Omental fat pad (tissue), 4 donors: ENCODE results near the gene GOLGA8S. TPM values are rescaled to one million over a fixed set of nuclear protein-coding genes. Genes with fewer than 3 reads are reported as not detected.
"Not testable (repeated sequence)": the region's sequence is repeated elsewhere in the genome, so short reads cannot be mapped to it uniquely, and the experiment has no call there.

ENCODE experiments used
- ATAC-seq: fragments of 150-250 bp; one replicate; pipeline ENCODE4 v1.9.1; 2016; ENCODE audit warnings: mild to moderate bottlenecking, moderate library complexity; ENCODE audit not compliant: low FRiP score
- DNase-seq: peaks from one replicate; pipeline ENCODE4 v3.0.0-alpha.2; 2019; ENCODE audit warnings: low spot score
- CTCF ChIP-seq, 3 donors: fragments of 450-650 bp; IDR thresholded peaks; one replicate each; pipeline ENCODE4 v1.5.1; 2016 to 2017; ENCODE audit warnings: antibody characterized with exemption in 3 of 3, mild to moderate bottlenecking in 3 of 3, moderate library complexity in 2 of 3
- total RNA-seq, 4 donors: library from RNA; depleted of rRNA; stranded (reverse); fragments of >200 nt; gene quantifications; one replicate each; pipeline ENCODE4 v1.1.0, GENCODE V29; 2016

Gene GOLGA8S
- total RNA-seq, 4 donors from 2014 or later, result 0.09 to 0.47 (median 0.25) TPM; not detected in 1

- TF ChIP-seq CTCF (IDR thresholded peaks at IDR 0.05), result no peak
- DNase-seq (no peak), ATAC-seq (no peak)
Measured at GRCh38 chr15:23384371-23384770, 29.8 kb downstream of the GOLGA8S start.

GRCh38 chr15:23385886-23386430 lies 31.4 kb downstream of the GOLGA8S start:
- TF ChIP-seq CTCF (IDR thresholded peaks at IDR 0.05), result no peak
- no peak for ATAC-seq
- no peak for DNase-seq

GRCh38 chr15:23387621-23388190 lies 33.2 kb downstream of the GOLGA8S start:
- no peak for TF ChIP-seq CTCF (IDR thresholded peaks at IDR 0.05)
- ATAC-seq (no peak), DNase-seq (no peak)

GRCh38 chr15:23395030-23395692 lies 40.6 kb downstream of the GOLGA8S start:
- no peak for TF ChIP-seq CTCF (IDR thresholded peaks at IDR 0.05)
- DNase-seq (no peak), ATAC-seq (no peak)

- DNase-seq, result no peak
- no peak for TF ChIP-seq CTCF (IDR thresholded peaks at IDR 0.05)
- ATAC-seq, result no peak
Measured at GRCh38 chr15:23395832-23396231, 41.3 kb downstream of the GOLGA8S start.

- ATAC-seq (no peak), DNase-seq (no peak)
- no peak for TF ChIP-seq CTCF (IDR thresholded peaks at IDR 0.05)
Measured at GRCh38 chr15:23397779-23398178, 43.2 kb downstream of the GOLGA8S start.

- ATAC-seq, DNase-seq: not testable (repeated sequence)
Measured at GRCh38 chr15:23398357-23398756, 43.8 kb downstream of the GOLGA8S start.

GRCh38 chr15:23399207-23399606 lies 44.7 kb downstream of the GOLGA8S start:
- DNase-seq, ATAC-seq: not testable (repeated sequence)
